H1 (cell line): ENCODE results near the gene LARP6. TPM values are rescaled to one million over a fixed set of nuclear protein-coding genes. Genes with fewer than 3 reads are reported as not detected.

Source experiments
- CTCF ChIA-PET: fragments of 300-600 bp; sonication (Branson Sonifier 250); formaldehyde crosslinking; loops from one replicate; lab custom pipeline; 2021; ENCODE audit not compliant: partially characterized antibody; lab: Charles Lee
- POLR2A ChIA-PET: fragments of 300-600 bp; sonication (Branson Sonifier 250); formaldehyde crosslinking; loops from one replicate; lab custom pipeline; 2021; ENCODE audit warnings: inconsistent platforms; ENCODE audit not compliant: partially characterized antibody; lab: Charles Lee
- DNase-seq, 2 experiments: peaks; one replicate each; pipeline versions ENCODE4 v3.0.0 to v3.0.0-alpha.2; 2010 to 2022; ENCODE audit warnings: low spot score in 2 of 2, low read depth in 1 of 2, mixed read lengths in 1 of 2
- FAIRE-seq: peaks from 2 replicates; lab custom pipeline; 2011; peaks lifted over from hg19 to GRCh38; lab: Jason Lieb, UNC
- H2AFZ ChIP-seq: 2 replicates; pipeline ENCODE4 v1.8.1; 2012; ENCODE audit warnings: low read length, inconsistent platforms
- H2AK5ac ChIP-seq: 2 replicates; pipeline ENCODE4 v1.6.1; 2013; ENCODE audit warnings: low read depth, low read length
- H2BK120ac ChIP-seq: replicated peaks from 2 replicates; pipeline ENCODE3; 2013; ENCODE audit warnings: low read depth, low read length, inconsistent platforms
- H2BK12ac ChIP-seq: 2 replicates; pipeline ENCODE4 v1.6.1; 2013; ENCODE audit warnings: low read depth, low read length
- H2BK15ac ChIP-seq: 2 replicates; pipeline ENCODE4 v1.6.1; 2013; ENCODE audit warnings: low read length
- H2BK20ac ChIP-seq: 2 replicates; pipeline ENCODE4 v1.6.1; 2013; ENCODE audit warnings: low read length
- H2BK5ac ChIP-seq: 2 replicates; pipeline ENCODE4 v1.6.1; 2013; ENCODE audit warnings: low read depth, low read length
- H3K14ac ChIP-seq: 2 replicates; pipeline ENCODE4 v1.6.1; 2013; ENCODE audit warnings: inconsistent platforms; ENCODE audit not compliant: insufficient read length
- H3K18ac ChIP-seq: 2 replicates; pipeline ENCODE4 v1.6.1; 2013; ENCODE audit warnings: low read length; ENCODE audit errors: extremely low read depth
- H3K23ac ChIP-seq: 2 replicates; pipeline ENCODE4 v1.6.1; 2013; ENCODE audit warnings: inconsistent platforms; ENCODE audit not compliant: insufficient read length
- H3K23me2 ChIP-seq: 2 replicates; pipeline ENCODE4 v1.6.1; 2013; ENCODE audit warnings: low read depth, low read length
- H3K27ac ChIP-seq: 2 replicates; pipeline ENCODE4 v1.6.1; 2011; ENCODE audit warnings: low read depth, low read length, inconsistent platforms
- H3K27me3 ChIP-seq, 4 experiments: replicated peaks in 1 of 4; 1 replicate in 1 of 4; 2 replicates in 3 of 4; pipeline versions ENCODE4 v1.6.1 to v1.8.1; 2011 to 2013; ENCODE audit warnings: low read length in 3 of 4, mild to moderate bottlenecking in 3 of 4, inconsistent platforms in 2 of 4, mixed read lengths in 2 of 4, moderate library complexity in 1 of 4; ENCODE audit not compliant: control insufficient read depth in 3 of 4, insufficient read depth in 3 of 4; ENCODE audit errors: extremely low read depth in 1 of 4
- H3K36me3 ChIP-seq, 4 experiments: 2 replicates each; pipeline versions ENCODE4 v1.6.1 to v1.8.1; 2011 to 2013; ENCODE audit warnings: mild to moderate bottlenecking in 4 of 4, low read length in 3 of 4, moderate library complexity in 2 of 4, control low read depth in 1 of 4, inconsistent platforms in 1 of 4; ENCODE audit not compliant: insufficient read depth in 4 of 4, control insufficient read depth in 2 of 4
- H3K4ac ChIP-seq: replicated peaks from 2 replicates; pipeline ENCODE3; 2013; ENCODE audit warnings: low read length, low read depth, mixed read lengths, inconsistent platforms; ENCODE audit not compliant: insufficient read length
- H3K4me1 ChIP-seq, 4 experiments: replicated peaks in 1 of 4; 1 replicate in 1 of 4; 2 replicates in 3 of 4; pipeline versions ENCODE4 v1.6.1 to v1.8.1; 2011 to 2013; ENCODE audit warnings: low read length in 3 of 4, inconsistent platforms in 2 of 4, mixed read lengths in 1 of 4; ENCODE audit not compliant: insufficient read depth in 4 of 4, control insufficient read depth in 3 of 4
- H3K4me2 ChIP-seq, 2 experiments: 2 replicates each; pipeline versions ENCODE4 v1.6.1 to v1.8.1; 2011 to 2013; ENCODE audit warnings: low read depth in 2 of 2, low read length in 2 of 2, control low read depth in 1 of 2, inconsistent platforms in 1 of 2, mild to moderate bottlenecking in 1 of 2; ENCODE audit not compliant: insufficient read depth in 1 of 2
- H3K4me3 ChIP-seq, 4 experiments: fragments of 200-600, 300-600 bp in 1 of 4; sonication (generic), shearing (Covaris generic), sonication (Bioruptor Twin) in 1 of 4; 2 replicates each; pipeline versions ENCODE4 v1.5.1 to v1.8.1; 2011 to 2016; ENCODE audit warnings: low read length in 4 of 4, low read depth in 3 of 4, control low read depth in 2 of 4, inconsistent platforms in 2 of 4, mild to moderate bottlenecking in 2 of 4, mixed read lengths in 1 of 4, moderate library complexity in 1 of 4; ENCODE audit not compliant: insufficient read depth in 2 of 4; ENCODE audit errors: extremely low read depth in 1 of 4
- H3K56ac ChIP-seq: replicated peaks from 2 replicates; pipeline ENCODE3; 2013; ENCODE audit warnings: low read depth, mild to moderate bottlenecking, mixed read lengths, low read length, inconsistent platforms; ENCODE audit not compliant: insufficient read length
- H3K79me1 ChIP-seq: 2 replicates; pipeline ENCODE4 v1.6.1; 2013; ENCODE audit warnings: low read depth, low read length, control low read depth
- H3K79me2 ChIP-seq, 2 experiments: 2 replicates each; pipeline versions ENCODE4 v1.6.1 to v1.8.1; 2012 to 2013; ENCODE audit warnings: low read length in 2 of 2, mild to moderate bottlenecking in 2 of 2, inconsistent platforms in 1 of 2; ENCODE audit not compliant: insufficient read depth in 2 of 2, control insufficient read depth in 1 of 2
- H3K9ac ChIP-seq, 4 experiments: replicated peaks in 1 of 4; 1 replicate in 1 of 4; 2 replicates in 3 of 4; pipeline versions ENCODE4 v1.6.1 to v1.8.1; 2011 to 2013; ENCODE audit warnings: low read depth in 3 of 4, low read length in 3 of 4, control low read depth in 2 of 4, mild to moderate bottlenecking in 2 of 4, moderate library complexity in 2 of 4, inconsistent platforms in 1 of 4; ENCODE audit errors: extremely low read depth in 1 of 4
- H3K9me3 ChIP-seq, 2 experiments: 2 replicates each; pipeline versions ENCODE4 v1.6.1 to v1.8.1; 2012 to 2013; ENCODE audit warnings: mild to moderate bottlenecking in 2 of 2, moderate library complexity in 2 of 2, control low read depth in 1 of 2, inconsistent platforms in 1 of 2, low read depth in 1 of 2, low read length in 1 of 2, mixed read lengths in 1 of 2; ENCODE audit not compliant: insufficient read depth in 2 of 2
- H4K20me1 ChIP-seq, 2 experiments: replicated peaks in 1 of 2; 2 replicates each; pipeline versions ENCODE3 to v1.8.1; 2011 to 2013; ENCODE audit warnings: inconsistent platforms in 2 of 2, low read length in 2 of 2, mild to moderate bottlenecking in 1 of 2; ENCODE audit not compliant: insufficient read depth in 2 of 2, control insufficient read depth in 1 of 2
- H4K5ac ChIP-seq: 2 replicates; pipeline ENCODE4 v1.6.1; 2013; ENCODE audit warnings: low read length, low read depth, mixed read lengths, inconsistent platforms; ENCODE audit not compliant: insufficient read length
- H4K8ac ChIP-seq: 2 replicates; pipeline ENCODE4 v1.8.0; 2013; ENCODE audit warnings: mild to moderate bottlenecking, moderate library complexity, low read length, inconsistent platforms; ENCODE audit not compliant: insufficient read depth; ENCODE audit errors: extremely low read depth
- H4K91ac ChIP-seq: replicated peaks from 2 replicates; pipeline ENCODE3; 2013; ENCODE audit warnings: low read length, mixed read lengths, inconsistent platforms; ENCODE audit not compliant: insufficient read length
- ASH2L ChIP-seq: fragments of 200-600, 300-600 bp; sonication (generic); IDR thresholded peaks from one replicate; pipeline ENCODE4 v1.7.1; 2017; ENCODE audit warnings: low read length
- BACH1 ChIP-seq: IDR thresholded peaks from 2 replicates; pipeline ENCODE4 v1.6.1; 2012; ENCODE audit warnings: low read length, improper control_type of control experiment
- BRCA1 ChIP-seq: IDR thresholded peaks from 2 replicates; pipeline ENCODE4 v1.6.1; 2012; ENCODE audit warnings: low read depth, low read length, improper control_type of control experiment
- CEBPB ChIP-seq: IDR thresholded peaks from 2 replicates; pipeline ENCODE4 v1.6.1; 2012; ENCODE audit warnings: low read depth, low read length
- NANOG ChIP-seq: IDR thresholded peaks from 2 replicates; pipeline ENCODE4 v1.6.1; 2011; ENCODE audit warnings: low read length, low read depth, mild to moderate bottlenecking, inconsistent platforms; ENCODE audit not compliant: insufficient read depth, poor library complexity, severe bottlenecking
- POU5F1 ChIP-seq: IDR thresholded peaks from 2 replicates; pipeline ENCODE4 v1.6.1; 2011; ENCODE audit warnings: low read depth, mild to moderate bottlenecking, low read length, moderate library complexity
- RNF2 ChIP-seq: fragments of 200-900, 300-1000 bp; sonication (generic); IDR thresholded peaks from 2 replicates; pipeline ENCODE4 v1.7.1; 2016; ENCODE audit warnings: borderline replicate concordance, low read depth, mild to moderate bottlenecking, antibody characterized with exemption, low read length; ENCODE audit not compliant: poor library complexity, severe bottlenecking; ENCODE audit errors: missing control alignments
- RXRA ChIP-seq: IDR thresholded peaks from 2 replicates; pipeline ENCODE4 v1.6.1; 2011; ENCODE audit warnings: low read depth, mild to moderate bottlenecking, low read length, moderate library complexity; ENCODE audit not compliant: insufficient read depth
- WGBS, 2 experiments: shearing (Covaris generic) in 1 of 2; methylation state at CpG; one replicate each; pipeline versions ENCODE4 v1.1.6 to v1.1.7; 2013 to 2015; ENCODE audit warnings: low lambda C conversion rate in 2 of 2, mixed read lengths in 2 of 2, inconsistent platforms in 1 of 2, low coverage in 1 of 2, missing lambda C conversion rate in 1 of 2; ENCODE audit not compliant: insufficient replicate concordance in 2 of 2, insufficient coverage in 1 of 2, insufficient read length in 1 of 2; ENCODE audit errors: extremely low coverage in 1 of 2, missing lambda C conversion rate in 1 of 2; 5-methylcytosine and 5-hydroxymethylcytosine counted together
- polyA plus RNA-seq, 7 experiments: library from polyadenylated mRNA; depleted of rRNA in 3 of 7; stranded (reverse) in 5 of 7; unstranded in 2 of 7; fragments of >200 nt in 5 of 7; fragments of 200-250 nt in 2 of 7; gene quantifications; 1 replicate in 5 of 7; 2 replicates in 1 of 7; 4 replicates in 1 of 7; pipeline versions ENCODE4 v1.2.1 to v1.2.3, GENCODE V29; 2011 to 2013; ENCODE audit warnings: missing spikeins in 2 of 7, mixed read lengths in 2 of 7
- total RNA-seq: library from RNA; stranded (reverse); fragmentation: NEBNext Ultra II Directional; extraction: Animal tissue kit (Norgen Biotek cat#: 25700); gene quantifications from 2 replicates; pipeline ENCODE4 v1.2.1, GENCODE V29; 2021

Gene LARP6
- total and polyA plus RNA-seq, 2 of the 8 experiments (the other 6 are each of a cell fraction or from before 2014, with no cell fraction given), result 21.0 to 24.7 TPM

DNA sequence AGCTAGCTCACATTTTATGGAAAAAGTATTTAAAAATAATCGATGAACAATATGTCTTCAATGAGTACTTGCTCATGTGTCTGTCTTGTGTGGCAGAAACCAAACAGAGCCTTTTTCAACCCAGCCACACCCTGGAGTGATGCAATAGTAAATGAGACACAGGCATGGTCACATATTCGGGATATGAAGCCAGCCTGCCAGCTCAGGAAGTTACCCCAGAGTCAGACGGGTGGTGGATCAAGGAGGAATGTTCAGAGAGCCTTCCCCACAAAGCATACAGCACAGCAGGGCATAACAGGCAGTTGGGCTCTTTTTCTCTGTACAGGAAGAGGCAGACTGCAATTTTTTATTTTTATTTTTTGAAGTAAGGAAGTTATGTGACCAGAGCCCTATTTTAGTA lies 27.3 kb downstream of the LARP6 start:
- Histone ChIP-seq H3K27me3 (no peaks in the 10 kb centered on the region), H3K23me2 (no peaks in the 10 kb centered on the region), H2BK5ac (no peak overlapping the region), H4K91ac (no peak overlapping the region), H3K4me1 (no peaks in the 10 kb centered on the region), H3K4me3 (no peak overlapping the region), H3K27ac (no peak overlapping the region), H3K4me2 (no peak overlapping the region), H3K36me3 (no peaks in the 10 kb centered on the region), H2BK20ac (no peak overlapping the region), H3K79me1 (no peaks in the 10 kb centered on the region), H4K5ac (no peak overlapping the region), H2BK120ac (no peak overlapping the region), H4K20me1 (no peaks in the 10 kb centered on the region), H2AK5ac (no peak overlapping the region), H2BK12ac (no peak overlapping the region), H2BK15ac (no peak overlapping the region), H3K18ac (no peak overlapping the region), H3K9me3 (no peaks in the 10 kb centered on the region), H4K8ac (no peak overlapping the region), H3K23ac (no peak overlapping the region), H2AFZ (no peak overlapping the region), H3K14ac (no peak overlapping the region), H3K56ac (no peak overlapping the region), H3K4ac (no peak overlapping the region), H3K9ac (no peak overlapping the region), H3K79me2 (no peaks in the 10 kb centered on the region)
- WGBS, 2 experiments, result 84% methylated on average over 3 of the region's 3 CpGs; no CpG with 5 or more reads in 1 of the 2 experiments
- FAIRE-seq (no peak), DNase-seq (no peak)
- CTCF ChIA-PET, result interaction anchor here (0.6 to 3.5 kb wide), 11 partner anchors 9 to 1301 kb away, joined by 3 to 29 read pairs (median 9); partner anchors contain the start of gene LARP6
- POLR2A ChIA-PET, result interaction anchor here (1.0 kb wide), 1 partner anchor 20 kb away, joined by 3 read pairs; no protein-coding TSS in a partner anchor
- TF ChIP-seq RNF2 (no peak), CEBPB (0 out of 2 replicates have a peak, but pooled peaks have one; percentile 9), POU5F1 (no peak), ASH2L (no peak), NANOG (no peak), RXRA (no peak), BACH1 (no peak), BRCA1 (no peak)
